IMR-90 (cell line): Measurements from ENCODE around the gene EXOC6B. TPM values are rescaled to one million over a fixed set of nuclear protein-coding genes. Genes with fewer than 3 reads are reported as not detected.

Experiments used
- ATAC-seq: fragments of 200-7000 bp; cut with Tn5 transposase; 2 replicates; pipeline ENCODE4 v1.9.1; 2020; ENCODE audit warnings: low read depth, mild to moderate bottlenecking, moderate library complexity
- BruUV-seq: library from RNA; stranded (reverse); fragments of 400-500 nt; replicated peaks from 2 replicates; lab custom pipeline; 2021; lab: Mats Ljungman, UMichigan
- CTCF ChIA-PET: fragments of 300-600 bp; formaldehyde crosslinking; extraction: SDS; loops from one replicate; lab custom pipeline; 2021; ENCODE audit warnings: antibody characterized with exemption; lab: Yijun Ruan, JAX
- POLR2A ChIA-PET: fragments of 300-600 bp; sonication (Branson Sonifier 250); formaldehyde crosslinking; loops from one replicate; lab custom pipeline; 2022; ENCODE audit warnings: antibody characterized with exemption; ENCODE audit not compliant: unreplicated experiment; lab: Charles Lee
- DNase-seq: peaks from one replicate; pipeline ENCODE4 v3.0.0; 2013
- H2AFZ ChIP-seq: replicated peaks from 2 replicates; pipeline ENCODE3; 2013; ENCODE audit warnings: low read length, mild to moderate bottlenecking; ENCODE audit not compliant: poor library complexity
- H2AK5ac ChIP-seq: 2 replicates; pipeline ENCODE4 v1.6.1; 2013; ENCODE audit warnings: low read depth, low read length, inconsistent platforms
- H2AK9ac ChIP-seq: replicated peaks from 2 replicates; pipeline ENCODE3; 2013; ENCODE audit warnings: mild to moderate bottlenecking, low read depth, low read length, moderate library complexity; ENCODE audit not compliant: poor library complexity
- H2BK120ac ChIP-seq: 2 replicates; pipeline ENCODE4 v1.6.1; 2013; ENCODE audit warnings: low read depth, low read length, inconsistent platforms
- H2BK15ac ChIP-seq: 3 replicates; pipeline ENCODE4 v1.6.1; 2013; ENCODE audit warnings: low read depth, low read length, inconsistent platforms
- H2BK20ac ChIP-seq: 2 replicates; pipeline ENCODE4 v1.6.1; 2013; ENCODE audit warnings: low read depth, mild to moderate bottlenecking, inconsistent platforms, low read length, moderate library complexity
- H2BK5ac ChIP-seq: 2 replicates; pipeline ENCODE4 v1.6.1; 2013; ENCODE audit warnings: mild to moderate bottlenecking, low read depth, low read length, inconsistent platforms; ENCODE audit not compliant: poor library complexity, severe bottlenecking
- H3K14ac ChIP-seq: replicated peaks from 2 replicates; pipeline ENCODE4 v1.6.1; 2013; ENCODE audit warnings: low read depth, low read length, inconsistent platforms
- H3K18ac ChIP-seq: 2 replicates; pipeline ENCODE4 v1.6.1; 2013; ENCODE audit warnings: low read depth, low read length, control low read depth
- H3K23ac ChIP-seq: 2 replicates; pipeline ENCODE4 v1.6.1; 2013; ENCODE audit warnings: low read depth, low read length, inconsistent platforms
- H3K27ac ChIP-seq: 2 replicates; pipeline ENCODE4 v1.5.1; 2013; ENCODE audit warnings: mild to moderate bottlenecking, control low read depth, low read length; ENCODE audit not compliant: insufficient read depth
- H3K27me3 ChIP-seq: 2 replicates; pipeline ENCODE4 v1.6.1; 2013; ENCODE audit warnings: low read length; ENCODE audit not compliant: control insufficient read depth, insufficient read depth
- H3K36me3 ChIP-seq: 2 replicates; pipeline ENCODE4 v1.6.1; 2013; ENCODE audit warnings: low read length, mixed read lengths; ENCODE audit not compliant: control insufficient read depth, insufficient read depth
- H3K4ac ChIP-seq: 2 replicates; pipeline ENCODE4 v1.6.1; 2013; ENCODE audit warnings: low read depth, low read length, inconsistent platforms
- H3K4me1 ChIP-seq: 2 replicates; pipeline ENCODE4 v1.6.1; 2013; ENCODE audit warnings: low read length, mixed read lengths; ENCODE audit not compliant: control insufficient read depth, insufficient read depth
- H3K4me2 ChIP-seq: 2 replicates; pipeline ENCODE4 v1.6.1; 2013; ENCODE audit warnings: low read depth, mild to moderate bottlenecking, control low read depth, low read length, moderate library complexity
- H3K4me3 ChIP-seq: 2 replicates; pipeline ENCODE4 v1.5.1; 2013; ENCODE audit warnings: low read depth, mild to moderate bottlenecking, control low read depth, low read length, moderate library complexity; ENCODE audit not compliant: insufficient read depth
- H3K56ac ChIP-seq: 2 replicates; pipeline ENCODE4 v1.6.1; 2013; ENCODE audit warnings: low read length, inconsistent platforms; ENCODE audit not compliant: insufficient read depth; ENCODE audit errors: extremely low read depth
- H3K79me1 ChIP-seq, 2 experiments: 2 replicates each; pipeline ENCODE4 v1.6.1; 2013; ENCODE audit warnings: low read length in 2 of 2, inconsistent platforms in 1 of 2, low read depth in 1 of 2
- H3K9ac ChIP-seq: 2 replicates; pipeline ENCODE4 v1.6.1; 2013; ENCODE audit warnings: low read depth, low read length, control low read depth
- H3K9me1 ChIP-seq: 2 replicates; pipeline ENCODE4 v1.6.1; 2013; ENCODE audit warnings: low read length, inconsistent platforms; ENCODE audit not compliant: insufficient read depth
- H3K9me3 ChIP-seq: 2 replicates; pipeline ENCODE4 v1.6.1; 2013; ENCODE audit warnings: low read length; ENCODE audit not compliant: control insufficient read depth, insufficient read depth
- H4K20me1 ChIP-seq: 2 replicates; pipeline ENCODE4 v1.6.1; 2013; ENCODE audit warnings: low read length, inconsistent platforms; ENCODE audit not compliant: insufficient read depth
- H4K5ac ChIP-seq: 2 replicates; pipeline ENCODE4 v1.6.1; 2013; ENCODE audit warnings: mild to moderate bottlenecking, low read depth, low read length, control low read depth
- H4K8ac ChIP-seq, 2 experiments: 2 replicates each; pipeline ENCODE4 v1.6.1; 2013; ENCODE audit warnings: low read depth in 2 of 2, low read length in 2 of 2, control low read depth in 1 of 2, inconsistent platforms in 1 of 2
- H4K91ac ChIP-seq: 2 replicates; pipeline ENCODE4 v1.6.1; 2013; ENCODE audit warnings: low read depth, low read length, inconsistent platforms; ENCODE audit not compliant: insufficient read depth
- ELK1 ChIP-seq: fragments of 150-350 bp; IDR thresholded peaks from 2 replicates; pipeline ENCODE4 v1.6.1; 2016; ENCODE audit warnings: low read depth, mild to moderate bottlenecking, low read length, moderate library complexity, borderline replicate concordance
- MAFK ChIP-seq: IDR thresholded peaks from 2 replicates; pipeline ENCODE4 v1.6.1; 2012; ENCODE audit warnings: low read depth, low read length, improper control_type of control experiment
- MXI1 ChIP-seq: IDR thresholded peaks from 2 replicates; pipeline ENCODE4 v1.6.1; 2012; ENCODE audit warnings: low read depth, mild to moderate bottlenecking, low read length, moderate library complexity, borderline replicate concordance
- NFE2L2 ChIP-seq: fragments of 150-350 bp; IDR thresholded peaks from 2 replicates; pipeline ENCODE4 v1.6.1; 2016; ENCODE audit warnings: low read depth, mild to moderate bottlenecking, low read length
- WGBS, 2 experiments: methylation state at CpG; one replicate each; pipeline versions ENCODE4 v1.1.5 to v1.1.7; 2013; ENCODE audit warnings: missing lambda C conversion rate in 2 of 2; ENCODE audit not compliant: insufficient read length in 1 of 2; ENCODE audit errors: extremely low coverage in 2 of 2; 5-methylcytosine and 5-hydroxymethylcytosine counted together
- dilution Hi-C: fragments of 300-500 bp; cut with HindIII; formaldehyde crosslinking; loops from one replicate; pipeline ENCODE4 v1.14.3; 2018; ENCODE audit warnings: low sequenced_read_pairs; ENCODE audit not compliant: unreplicated experiment
- in situ Hi-C: fragments of 300-500 bp; cut with MboI; formaldehyde crosslinking; loops from 3 replicates; pipeline ENCODE4 v1.14.3; 2019; ENCODE audit warnings: low sequenced_read_pairs, inconsistent platforms, mixed read lengths
- intact Hi-C: fragments of 100-400 bp; cut with micrococcal nuclease; formaldehyde crosslinking; loops from 2 replicates; pipeline ENCODE4 v1.10.0; 2022
- polyA plus RNA-seq, 3 experiments: library from polyadenylated mRNA; depleted of rRNA; stranded (reverse); fragments of >200 nt; gene quantifications; 2 replicates each; pipeline ENCODE4 v1.2.3, GENCODE V29; 2012; ENCODE audit warnings: low replicate concordance in 1 of 3
- total RNA-seq: library from RNA; depleted of rRNA; stranded (reverse); fragments of >200 nt; gene quantifications from 2 replicates; pipeline ENCODE4 v1.2.3, GENCODE V29; 2012

EXOC6B gene
- total and polyA plus RNA-seq, 2 of the 4 experiments (the other 2 are of a cell fraction), result 10.2 to 29.4 TPM

GRCh38 chr2:72833084-72833714 is 7.4 kb upstream of the EXOC6B start (continued):
- no peak for TF ChIP-seq ELK1

GRCh38 chr2:72830273-72830672 is 4.4 kb upstream of the EXOC6B start:
- POLR2A ChIA-PET, result no interaction called here
- H3K36me3 ChIP-seq, result no peaks in the 10 kb centered on the region
- no peak overlapping the region for H3K4me3 ChIP-seq
- no peak for TF ChIP-seq MXI1
- no peak for TF ChIP-seq MAFK
- no peak for TF ChIP-seq NFE2L2
- H3K79me1 ChIP-seq, result peaks cover 0 to 8% of the 10 kb centered on the region in 2 experiments
- no CpG with 5 or more reads among the region's 3 CpGs for WGBS, 2 experiments
- no peak overlapping the region for H2AFZ ChIP-seq
- no peak overlapping the region; the same call in 1 of the 2 replicates for H2BK120ac ChIP-seq
- H4K8ac ChIP-seq, result no peak overlapping the region
- H3K23ac ChIP-seq, result no peak overlapping the region
- peaks cover 11% of the 10 kb centered on the region; the same call in 1 of the 2 replicates for H3K9me1 ChIP-seq
- H2BK20ac ChIP-seq, result no peak overlapping the region
- intact Hi-C loops, result no loop called here
- peaks cover 6% of the 10 kb centered on the region; the same call in 1 of the 2 replicates for H3K4me1 ChIP-seq
- H4K5ac ChIP-seq, result no peak overlapping the region
- no peak overlapping the region; the same call in 1 of the 2 replicates for H3K4ac ChIP-seq
- no peak overlapping the region for H3K56ac ChIP-seq
- H2BK5ac ChIP-seq, result no peak overlapping the region
- no peak for ATAC-seq
- DNase-seq, result no peak
- peaks cover 3% of the 10 kb centered on the region; the same call in 1 of the 2 replicates for H4K20me1 ChIP-seq
- H3K27me3 ChIP-seq, result peaks cover 15% of the 10 kb centered on the region
- H3K18ac ChIP-seq, result no peak overlapping the region
- no peak overlapping the region for H3K4me2 ChIP-seq
- no peak overlapping the region for H3K27ac ChIP-seq
- BruUV-seq, result no TSS peak
- H3K9ac ChIP-seq, result no peak overlapping the region
- in situ Hi-C loops, result no loop called here
- H3K14ac ChIP-seq, result no peak overlapping the region
- 0 out of 2 replicates have a peak, but pooled peaks cover 1% of the 10 kb centered on the region for H3K9me3 ChIP-seq
- H2BK15ac ChIP-seq, result no peak overlapping the region
- no peak overlapping the region for H4K91ac ChIP-seq
- dilution Hi-C loops, result no loop called here
- no peak overlapping the region for H2AK9ac ChIP-seq
- CTCF ChIA-PET, result no interaction called here
- peak overlapping the region; percentile 56; the same call in 1 of the 2 replicates for H2AK5ac ChIP-seq
